Esophagus squamous epithelium (tissue), 5 donors: ENCODE results near the gene CCDC33. TPM values are rescaled to one million over a fixed set of nuclear protein-coding genes. Genes with fewer than 3 reads are reported as not detected.

Experiments used
- DNase-seq: peaks from one replicate; lab custom pipeline; 2025; lab: John Stamatoyannopoulos, UW
- H3K27ac ChIP-seq, 4 donors: fragments of 200-600 bp; sonication (generic); one replicate each; pipeline ENCODE4 v1.5.1; 2016 to 2019; ENCODE audit warnings: mild to moderate bottlenecking in 1 of 4
- H3K27me3 ChIP-seq, 4 donors: fragments of 200-600 bp; sonication (generic); 1 replicate in 3 of 4; 2 replicates in 1 of 4; pipeline versions ENCODE4 v1.5.1 to v1.6.0; 2017 to 2021; ENCODE audit warnings: antibody characterized with exemption in 1 of 4
- H3K36me3 ChIP-seq, 3 donors: fragments of 200-600 bp; sonication (generic); one replicate each; pipeline ENCODE4 v1.5.1; 2016 to 2019
- H3K4me1 ChIP-seq, 3 donors: fragments of 200-600 bp; sonication (generic); one replicate each; pipeline ENCODE4 v1.5.1; 2017 to 2019
- H3K4me3 ChIP-seq, 4 donors: fragments of 200-600 bp; sonication (generic); 1 replicate in 3 of 4; 2 replicates in 1 of 4; pipeline ENCODE4 v1.5.1; 2016 to 2019; ENCODE audit warnings: mild to moderate bottlenecking in 2 of 4, moderate library complexity in 1 of 4
- H3K9me3 ChIP-seq, 3 donors: fragments of 200-600 bp; sonication (generic); one replicate each; pipeline ENCODE4 v1.5.1; 2016 to 2019
- POLR2A ChIP-seq, 4 donors: fragments of 450-650 bp; IDR thresholded peaks; one replicate each; pipeline ENCODE4 v1.6.1; 2017; ENCODE audit warnings: antibody characterized with exemption in 4 of 4, mild to moderate bottlenecking in 4 of 4, moderate library complexity in 3 of 4
- WGBS, 2 donors: methylation state at CpG; one replicate each; pipeline ENCODE4 v1.1.5; 2018; 5-methylcytosine and 5-hydroxymethylcytosine counted together
- intact Hi-C: fragments of 100-400 bp; cut with DNase I; formaldehyde crosslinking; loops from one replicate; pipeline ENCODE4 v1.15.0; 2022
- total RNA-seq, 4 donors: library from RNA; depleted of rRNA; stranded (reverse); fragments of >200 nt; gene quantifications; one replicate each; pipeline ENCODE4 v1.1.0, GENCODE V29; 2016
- TF ChIP-seq, protein P1 (sequence below), 6 experiments: fragments of 450-650 bp in 4 of 6; fragments of 200-600 bp in 2 of 6; sonication (generic) in 2 of 6; IDR thresholded peaks; one replicate each; pipeline ENCODE4 v1.5.1; 2016 to 2019; ENCODE audit warnings: antibody characterized with exemption in 6 of 6, mild to moderate bottlenecking in 4 of 6, moderate library complexity in 4 of 6
- donor health status: DM: yes; HTN: yes; CAD: no.

The CCDC33 gene
- total RNA-seq, 4 donors from 2014 or later: not detected

DNA sequence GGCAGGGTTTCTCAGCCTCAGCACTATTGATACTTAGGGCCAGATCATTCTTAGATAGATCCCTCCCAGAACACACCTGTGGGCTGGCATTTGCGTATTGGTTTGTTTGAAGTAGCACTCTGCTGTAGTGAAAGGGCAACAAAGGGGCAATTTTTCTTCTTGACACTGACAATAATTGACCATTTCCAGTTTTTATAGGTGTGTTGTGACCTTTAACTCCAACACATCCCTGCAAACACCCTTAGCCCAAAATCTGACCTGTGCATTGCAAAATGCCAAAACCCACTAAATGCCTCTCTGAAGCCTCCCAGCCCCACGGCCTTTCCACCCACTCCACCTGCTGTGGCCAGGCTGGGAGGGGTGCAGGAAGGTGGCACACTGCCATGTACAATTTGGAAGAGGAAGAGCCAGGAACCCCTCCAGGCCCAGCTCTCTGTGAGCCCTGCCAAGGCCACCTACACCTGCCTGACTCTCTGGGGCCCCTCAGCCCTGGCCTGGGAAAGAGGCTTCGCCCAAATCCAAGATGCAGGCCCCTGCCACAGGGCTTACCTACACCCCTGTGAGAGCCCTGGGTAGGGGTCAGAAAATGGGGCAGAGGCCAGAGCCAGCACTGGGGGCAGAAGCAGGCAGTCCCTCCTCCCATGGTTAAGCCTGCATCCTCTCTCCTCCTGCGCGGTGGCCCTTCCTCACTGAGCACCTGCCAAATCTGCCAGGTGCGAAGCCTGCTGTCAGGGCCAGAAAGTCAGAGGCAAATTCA, 140.9 kb downstream of the CCDC33 start:
- Histone ChIP-seq H3K4me1 (peaks cover 8 to 32% (median 12%) of the 10 kb centered on the region in 3 donors), H3K9me3 (no peaks in the 10 kb centered on the region), H3K4me3 (no peak overlapping the region), H3K27me3 (peaks cover 0 to 14% (median 0%) of the 10 kb centered on the region in 4 donors), H3K27ac (no peak overlapping the region), H3K36me3 (no peaks in the 10 kb centered on the region)
- no peak for TF ChIP-seq POLR2A (IDR thresholded peaks at IDR 0.05)
- TF ChIP-seq, protein P1, sequence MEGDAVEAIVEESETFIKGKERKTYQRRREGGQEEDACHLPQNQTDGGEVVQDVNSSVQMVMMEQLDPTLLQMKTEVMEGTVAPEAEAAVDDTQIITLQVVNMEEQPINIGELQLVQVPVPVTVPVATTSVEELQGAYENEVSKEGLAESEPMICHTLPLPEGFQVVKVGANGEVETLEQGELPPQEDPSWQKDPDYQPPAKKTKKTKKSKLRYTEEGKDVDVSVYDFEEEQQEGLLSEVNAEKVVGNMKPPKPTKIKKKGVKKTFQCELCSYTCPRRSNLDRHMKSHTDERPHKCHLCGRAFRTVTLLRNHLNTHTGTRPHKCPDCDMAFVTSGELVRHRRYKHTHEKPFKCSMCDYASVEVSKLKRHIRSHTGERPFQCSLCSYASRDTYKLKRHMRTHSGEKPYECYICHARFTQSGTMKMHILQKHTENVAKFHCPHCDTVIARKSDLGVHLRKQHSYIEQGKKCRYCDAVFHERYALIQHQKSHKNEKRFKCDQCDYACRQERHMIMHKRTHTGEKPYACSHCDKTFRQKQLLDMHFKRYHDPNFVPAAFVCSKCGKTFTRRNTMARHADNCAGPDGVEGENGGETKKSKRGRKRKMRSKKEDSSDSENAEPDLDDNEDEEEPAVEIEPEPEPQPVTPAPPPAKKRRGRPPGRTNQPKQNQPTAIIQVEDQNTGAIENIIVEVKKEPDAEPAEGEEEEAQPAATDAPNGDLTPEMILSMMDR (IDR thresholded peaks at IDR 0.05): no peak
- WGBS, 2 donors: 66 to 92% methylated on average over 1 to 3 of the region's 6 CpGs
- intact Hi-C loops: loop anchor here (5.0 to 10.0 kb wide), 2 partner anchors 245 to 388 kb away; no protein-coding TSS in a partner anchor
- DNase-seq: no peak

DNA sequence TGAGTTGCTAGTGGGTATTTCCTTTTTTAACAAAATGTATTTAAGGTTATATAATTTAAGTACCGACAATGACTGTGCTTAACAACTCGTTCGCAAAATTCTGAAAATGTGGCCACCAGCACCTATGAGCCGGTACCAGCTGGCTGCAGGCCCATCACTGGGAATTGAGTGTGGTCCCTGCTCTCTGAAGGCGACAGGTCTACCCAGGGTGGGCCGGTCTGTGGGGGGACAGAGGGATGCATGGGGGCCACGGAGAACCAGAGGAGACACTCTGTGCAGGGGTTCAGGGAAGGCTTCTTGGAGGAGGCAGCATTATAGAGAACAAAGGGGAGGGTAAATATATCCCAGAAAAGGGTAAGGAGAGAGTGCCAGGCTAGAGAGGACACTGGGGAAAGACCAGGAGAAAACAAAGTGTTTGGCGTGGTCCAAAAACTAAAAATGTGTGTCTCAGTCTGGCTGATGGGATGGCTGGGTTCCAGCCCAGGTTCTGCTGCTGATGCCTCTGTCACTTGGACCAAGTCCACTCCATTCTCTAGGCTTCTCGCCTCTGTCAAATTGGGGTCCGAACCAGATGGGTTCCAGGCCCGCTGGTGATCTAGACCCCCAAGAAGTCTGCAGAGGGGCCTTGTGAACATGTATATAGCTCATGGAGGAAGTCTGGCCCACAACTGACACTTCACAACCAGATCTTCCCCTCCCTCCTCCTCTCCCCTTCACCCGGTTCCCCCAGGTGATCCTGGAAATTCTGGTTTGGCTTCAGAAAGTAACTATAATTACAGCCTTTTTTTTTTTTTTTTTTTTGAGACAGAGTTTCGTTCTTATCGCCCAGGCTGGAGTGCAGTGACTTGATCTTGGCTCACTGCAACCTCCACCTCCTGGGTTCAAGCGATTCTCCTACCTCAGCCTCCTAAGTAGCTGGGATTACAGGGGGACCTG, 142.0 kb downstream of the CCDC33 start:
- peaks cover 8 to 41% (median 12%) of the 10 kb centered on the region in 3 donors for H3K4me1 ChIP-seq
- intact Hi-C loops: loop anchor here (5.0 to 10.0 kb wide), 2 partner anchors 244 to 387 kb away; no protein-coding TSS in a partner anchor
- no peaks in the 10 kb centered on the region for H3K9me3 ChIP-seq
- H3K27me3 ChIP-seq: peaks cover 0 to 15% (median 0%) of the 10 kb centered on the region in 4 donors
- no peak for DNase-seq
- no peak overlapping the region for H3K4me3 ChIP-seq
- no peak overlapping the region for H3K27ac ChIP-seq
- 64 to 74% methylated on average over 14 to 15 of the region's 15 CpGs for WGBS, 2 donors
- H3K36me3 ChIP-seq: no peaks in the 10 kb centered on the region
- TF ChIP-seq POLR2A (IDR thresholded peaks at IDR 0.05): no peak
- TF ChIP-seq, protein P1 (IDR thresholded peaks at IDR 0.05): no peak

DNA sequence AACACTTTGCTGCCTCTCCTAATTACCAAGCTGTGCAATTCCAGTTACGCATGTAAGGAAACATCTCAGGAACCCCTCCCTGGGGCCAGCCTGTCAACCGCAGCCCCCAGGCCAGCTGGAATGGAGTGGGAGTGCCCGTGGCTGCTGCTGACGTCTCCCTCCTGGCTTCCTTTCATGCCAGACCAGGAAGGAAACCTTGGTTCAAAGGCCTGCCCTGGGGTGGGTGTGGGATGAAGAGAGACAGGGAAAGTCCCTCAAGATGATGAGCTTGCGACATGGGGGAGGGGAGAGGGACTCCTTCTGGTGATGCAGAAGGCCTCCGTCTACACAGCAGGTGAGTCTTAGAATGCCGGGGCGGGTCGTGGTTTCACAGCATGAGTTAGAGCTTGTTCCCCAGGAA, 142.7 kb downstream of the CCDC33 start:
- 15 to 21% methylated on average over 4 to 9 of the region's 9 CpGs for WGBS, 2 donors
- DNase-seq: no peak
- intact Hi-C loops: loop anchor here (5.0 to 10.0 kb wide), 2 partner anchors 243 to 386 kb away; no protein-coding TSS in a partner anchor
- no peak overlapping the region for H3K27ac ChIP-seq
- H3K9me3 ChIP-seq: no peaks in the 10 kb centered on the region
- peaks cover 0 to 15% (median 0%) of the 10 kb centered on the region in 4 donors for H3K27me3 ChIP-seq
- no peaks in the 10 kb centered on the region for H3K36me3 ChIP-seq
- TF ChIP-seq POLR2A (IDR thresholded peaks at IDR 0.05): no peak
- TF ChIP-seq, protein P1 (IDR thresholded peaks at IDR 0.05): no peak
- H3K4me1 ChIP-seq: peaks cover 10 to 41% (median 12%) of the 10 kb centered on the region in 3 donors
- no peak overlapping the region for H3K4me3 ChIP-seq

DNA sequence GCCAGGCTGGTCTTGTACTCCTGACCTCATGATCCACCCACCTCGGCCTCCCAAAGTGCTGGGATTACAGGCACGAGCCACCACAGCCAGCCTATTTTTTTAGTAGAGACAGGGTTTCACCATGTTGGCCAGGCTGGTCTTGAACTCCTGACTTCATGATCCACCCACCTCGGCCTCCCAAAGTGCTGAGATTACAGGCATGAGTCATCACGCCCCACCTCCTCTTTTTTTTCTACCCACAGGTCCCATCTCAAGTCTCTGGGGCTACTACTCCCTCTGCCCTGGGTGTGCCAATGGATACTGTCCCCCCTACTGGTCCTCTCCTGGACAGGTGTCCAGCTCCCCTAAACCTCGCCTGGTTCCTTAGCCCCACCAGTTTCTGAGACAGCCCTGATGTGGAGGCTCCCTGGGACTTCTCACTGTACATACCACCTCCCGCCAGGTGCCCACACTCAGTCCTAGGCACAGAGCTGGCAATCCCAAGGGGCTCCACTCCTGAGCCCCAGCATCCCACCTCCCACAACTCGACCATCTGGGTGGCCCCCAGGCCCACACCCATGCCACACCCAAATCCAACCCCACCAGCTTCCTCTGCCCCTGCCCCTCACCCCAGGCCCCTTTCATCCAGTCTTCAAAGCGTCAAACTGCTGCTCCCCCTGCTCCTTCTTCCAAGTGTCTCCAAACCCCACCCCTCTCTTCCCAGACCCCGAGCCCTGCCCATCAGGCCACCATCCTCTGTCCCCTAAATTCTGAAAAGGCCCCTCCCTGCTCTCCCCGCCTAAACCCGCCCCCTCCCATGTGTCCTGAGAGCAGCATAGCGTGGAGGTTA, 144.4 kb downstream of the CCDC33 start:
- no peak overlapping the region for H3K4me3 ChIP-seq
- H3K4me1 ChIP-seq: peaks cover 12 to 44% (median 16%) of the 10 kb centered on the region in 3 donors
- intact Hi-C loops: no loop called here
- no peaks in the 10 kb centered on the region for H3K36me3 ChIP-seq
- DNase-seq: no peak
- H3K27ac ChIP-seq: no peak overlapping the region
- H3K9me3 ChIP-seq: no peaks in the 10 kb centered on the region
- H3K27me3 ChIP-seq: peaks cover 0 to 15% (median 0%) of the 10 kb centered on the region in 4 donors
- no peak for TF ChIP-seq POLR2A (IDR thresholded peaks at IDR 0.05)
- TF ChIP-seq, protein P1 (IDR thresholded peaks at IDR 0.05): no peak
- WGBS, 2 donors: 59 to 72% methylated on average over 9 to 12 of the region's 12 CpGs
